ENCODE measurements around the gene DDX10.

The DDX10 gene

GRCh38 chr11:108926171-108926840 lies 261.4 kb downstream of the DDX10 start:
- no peaks in the 10 kb centered on the region for H3K9me3 ChIP-seq (ENCODE audit: control insufficient read depth, insufficient read depth, low read length)
- H3K79me2 ChIP-seq (ENCODE audit: control insufficient read depth, low read length): no peaks in the 10 kb centered on the region
- H3K36me3 ChIP-seq (ENCODE audit: control insufficient read depth, low read length): no peaks in the 10 kb centered on the region
- H3F3A ChIP-seq (ENCODE audit: control insufficient read depth, insufficient read depth): no peaks in the 10 kb centered on the region
- H4K20me1 ChIP-seq (ENCODE audit: control insufficient read depth, insufficient read depth, low read depth, low read length): no peaks in the 10 kb centered on the region
- no peak overlapping the region for H3K27ac ChIP-seq (ENCODE audit: low read depth, low read length)
- TF ChIP-seq EZH2phosphoT487 (IDR thresholded peaks at IDR 0.05; ENCODE audit: borderline replicate concordance, low read length) (no peak), CTCF (IDR thresholded peaks at IDR 0.05; ENCODE audit: low read depth, low read length, poor library complexity, severe bottlenecking) (no peak)
- H3K4me2 ChIP-seq (ENCODE audit: low read length): no peak overlapping the region
- no peaks in the 10 kb centered on the region for H3K4me1 ChIP-seq (ENCODE audit: control insufficient read depth, low read length)
- no peak overlapping the region for H3K4me3 ChIP-seq (ENCODE audit: low read length)
- H3K27me3 ChIP-seq (ENCODE audit: control insufficient read depth, low read length): no peaks in the 10 kb centered on the region
- no peaks in the 10 kb centered on the region for H3K9me2 ChIP-seq (replicated peaks; ENCODE audit: control insufficient read depth, low read length)

- no peaks in the 10 kb centered on the region for H4K20me1 ChIP-seq (ENCODE audit: control insufficient read depth, insufficient read depth, low read depth, low read length)
- no peaks in the 10 kb centered on the region for H3K79me2 ChIP-seq (ENCODE audit: control insufficient read depth, low read length)
These were observed 262.1 kb downstream of the DDX10 start for GRCh38 chr11:108926841-108927577.

GRCh38 chr11:108927791-108928545 lies 263.1 kb downstream of the DDX10 start:
- H3K9me2 ChIP-seq (replicated peaks; ENCODE audit: control insufficient read depth, low read length): no peaks in the 10 kb centered on the region
- H3K4me3 ChIP-seq (ENCODE audit: low read length): no peak overlapping the region
- TF ChIP-seq EZH2phosphoT487 (IDR thresholded peaks at IDR 0.05; ENCODE audit: borderline replicate concordance, low read length): no peak
- no peak overlapping the region for H3K27ac ChIP-seq (ENCODE audit: low read depth, low read length)
- H3K27me3 ChIP-seq (ENCODE audit: control insufficient read depth, low read length): no peaks in the 10 kb centered on the region
- no peaks in the 10 kb centered on the region for H3K4me1 ChIP-seq (ENCODE audit: control insufficient read depth, low read length)
- H3K9me3 ChIP-seq (ENCODE audit: control insufficient read depth, insufficient read depth, low read length): no peaks in the 10 kb centered on the region
- H3K36me3 ChIP-seq (ENCODE audit: control insufficient read depth, low read length): no peaks in the 10 kb centered on the region
- no peaks in the 10 kb centered on the region for H3K79me2 ChIP-seq (ENCODE audit: control insufficient read depth, low read length)
- H3F3A ChIP-seq (ENCODE audit: control insufficient read depth, insufficient read depth): no peaks in the 10 kb centered on the region
- H4K20me1 ChIP-seq (ENCODE audit: control insufficient read depth, insufficient read depth, low read depth, low read length): no peaks in the 10 kb centered on the region
- no peak overlapping the region for H3K4me2 ChIP-seq (ENCODE audit: low read length)

More at GRCh38 chr11:108926841-108927577, 262.1 kb downstream of the DDX10 start:
- Histone ChIP-seq H3F3A (ENCODE audit: control insufficient read depth, insufficient read depth) (no peaks in the 10 kb centered on the region), H3K9me3 (ENCODE audit: control insufficient read depth, insufficient read depth, low read length) (no peaks in the 10 kb centered on the region), H3K27me3 (ENCODE audit: control insufficient read depth, low read length) (no peaks in the 10 kb centered on the region), H3K9me2 (replicated peaks; ENCODE audit: control insufficient read depth, low read length) (no peaks in the 10 kb centered on the region), H3K36me3 (ENCODE audit: control insufficient read depth, low read length) (no peaks in the 10 kb centered on the region), H3K4me2 (ENCODE audit: low read length) (no peak overlapping the region), H3K4me1 (ENCODE audit: control insufficient read depth, low read length) (no peaks in the 10 kb centered on the region), H3K4me3 (ENCODE audit: low read length) (no peak overlapping the region), H3K27ac (ENCODE audit: low read depth, low read length) (no peak overlapping the region)
- TF ChIP-seq CTCF (IDR thresholded peaks at IDR 0.05; ENCODE audit: low read depth, low read length, poor library complexity, severe bottlenecking) (no peak), EZH2phosphoT487 (IDR thresholded peaks at IDR 0.05; ENCODE audit: borderline replicate concordance, low read length) (no peak)

Data from DOHH2 (cell line).